Measurements from ENCODE around the gene MARCHF4. TPM values are rescaled to one million over a fixed set of nuclear protein-coding genes. Genes with fewer than 3 reads are reported as not detected.

MARCHF4 gene
- total RNA-seq, result 3.2 and 5.7 TPM in 2 replicates

GRCh38 chr2:216371721-216372702, at the start of gene MARCHF4:
Gene MARCHF4, minus strand, starts transcription at chr2:216372483. Its CDS starts 2,223 bp downstream, at chr2:216370260.

GRCh38 chr2:216412022-216412999, 40.0 kb upstream of the MARCHF4 start, which contains the start of gene SMARCAL1:
Gene SMARCAL1, plus strand, starts transcription at chr2:216412484. Its CDS starts 2,221 bp downstream, at chr2:216414705.

Other genes starting within 250 kb of the MARCHF4 start
- gene SMARCAL1, start 40.0 kb upstream of the MARCHF4 start, total RNA-seq, result 11.3 and 26.2 TPM in 2 replicates
- gene RPL37A, start 126.4 kb upstream of the MARCHF4 start, total RNA-seq, result 2,118 and 2,859 TPM in 2 replicates

Measured in bladder microvascular endothelial cell (primary cell).